ENCODE results near the gene HS1BP3. TPM values are rescaled to one million over a fixed set of nuclear protein-coding genes. Genes with fewer than 3 reads are reported as not detected.
A peak's percentile ranks its signal among the peaks of the same experiment; 100 is the strongest.

Gene HS1BP3
- total and polyA plus RNA-seq, 2 of the 13 experiments (the other 11 are each of a cell fraction or from before 2014, with no cell fraction given): 15.2 to 22.0 TPM

- TF ChIP-seq ZXDC (CRISPR knock-in tag; IDR thresholded peaks at IDR 0.05): 0 out of 2 replicates have a peak, but pooled peaks have one; percentile 28
- no peak for TF ChIP-seq ZNF775 (CRISPR knock-in tag; IDR thresholded peaks at IDR 0.05; ENCODE audit: borderline replicate concordance)
- no peak for TF ChIP-seq ZNF30 (CRISPR knock-in tag; IDR thresholded peaks at IDR 0.05)
- TF ChIP-seq TCF7L2 (IDR thresholded peaks at IDR 0.05; ENCODE audit: low read depth, low read length): no peak
- no peak for TF ChIP-seq MYNN (CRISPR knock-in tag; IDR thresholded peaks at IDR 0.05; ENCODE audit: low read depth)
- TF ChIP-seq CENPX (CRISPR knock-in tag; IDR thresholded peaks at IDR 0.05): no peak
- TF ChIP-seq ZBTB42 (CRISPR knock-in tag; IDR thresholded peaks at IDR 0.05): no peak
- peak; percentile 19; the same call in 1 of the 2 replicates for TF ChIP-seq ZNF572 (CRISPR knock-in tag; IDR thresholded peaks at IDR 0.05)
- 0 out of 2 replicates have a peak, but pooled peaks have one; percentile 38 for TF ChIP-seq ZNF678 (CRISPR knock-in tag; IDR thresholded peaks at IDR 0.05)
- TF ChIP-seq GMEB1 (CRISPR knock-in tag; IDR thresholded peaks at IDR 0.05; ENCODE audit: borderline replicate concordance): peak; percentile 43; the same call in 1 of the 2 replicates
- peak; percentile 42 to 85; a peak in 2 of 4 replicates for TF ChIP-seq NR2F1 (CRISPR knock-in tag; IDR thresholded peaks at IDR 0.05)
- TF ChIP-seq CTCF (CRISPR knock-in tag; IDR thresholded peaks at IDR 0.05): peak; percentile 15; the same call in 1 of the 2 replicates
- no peak; the same call in 1 of the 2 replicates for TF ChIP-seq ZSCAN31 (CRISPR knock-in tag; IDR thresholded peaks at IDR 0.05; ENCODE audit: low read depth)
- TF ChIP-seq ARID4A (CRISPR knock-in tag; IDR thresholded peaks at IDR 0.05; ENCODE audit: borderline replicate concordance): peak; percentile 60; the same call in 1 of the 2 replicates
- TF ChIP-seq RCOR2 (CRISPR knock-in tag; IDR thresholded peaks at IDR 0.05): no peak
- TF ChIP-seq HOXA9 (CRISPR knock-in tag; IDR thresholded peaks at IDR 0.05; ENCODE audit: borderline replicate concordance): 0 out of 2 replicates have a peak, but pooled peaks have one; percentile 36
These were observed 16.9 kb upstream of the HS1BP3 start (continued) for GRCh38 chr2:20667531-20668401.

Measured in HepG2 (cell line).